T-cell (primary cell): Measurements from ENCODE around the gene RPL41. TPM values are rescaled to one million over a fixed set of nuclear protein-coding genes. Genes with fewer than 3 reads are reported as not detected.

Experiments
- ATAC-seq, 4 experiments: fragments of 200-7000 bp in 3 of 4; fragments of 150-1000 bp in 1 of 4; cut with Tn5 transposase; replicated peaks in 1 of 4; 1 replicate in 3 of 4; 2 replicates in 1 of 4; pipeline ENCODE4 v1.10.0; 2021; ENCODE audit warnings: moderate library complexity in 3 of 4, mild to moderate bottlenecking in 2 of 4, moderate number of reproducible peaks in 1 of 4
- CTCF ChIA-PET, 2 donors: fragments of 300-600 bp; sonication (Branson Sonifier 250); formaldehyde crosslinking; loops; one replicate each; lab custom pipeline; 2022; ENCODE audit warnings: antibody characterized with exemption in 2 of 2; lab: Charles Lee
- POLR2A ChIA-PET, 2 donors: fragments of 300-600 bp; sonication (Branson Sonifier 250); formaldehyde crosslinking; loops; one replicate each; lab custom pipeline; 2022; ENCODE audit warnings: antibody characterized with exemption in 2 of 2; lab: Charles Lee
- DNase-seq, 35 experiments: peaks; one replicate each; pipeline versions ENCODE4 v3.0.0 to v3.0.0-alpha.2; 2013 to 2023
- H3K27ac ChIP-seq: one replicate; pipeline ENCODE4 v1.5.1; 2013; ENCODE audit warnings: low read length
- H3K27me3 ChIP-seq, 2 experiments: replicated peaks in 1 of 2; 1 replicate in 1 of 2; 2 replicates in 1 of 2; pipeline versions ENCODE4 v1.6.1 to v1.7.0; 2013; ENCODE audit warnings: low read length in 1 of 2, mixed read lengths in 1 of 2; ENCODE audit not compliant: control insufficient read depth in 2 of 2, insufficient read depth in 2 of 2; ENCODE audit errors: extremely low read depth in 1 of 2
- H3K36me3 ChIP-seq, 2 donors: 1 replicate in 1 of 2; 2 replicates in 1 of 2; pipeline versions ENCODE4 v1.6.1 to v1.7.0; 2013; ENCODE audit warnings: low read length in 1 of 2; ENCODE audit not compliant: control insufficient read depth in 2 of 2, insufficient read depth in 1 of 2; ENCODE audit errors: extremely low read depth in 1 of 2
- H3K4me1 ChIP-seq, 2 experiments: 1 replicate in 1 of 2; 2 replicates in 1 of 2; pipeline versions ENCODE4 v1.6.1 to v1.7.0; 2013; ENCODE audit warnings: low read length in 2 of 2, mixed read lengths in 1 of 2; ENCODE audit not compliant: insufficient read depth in 2 of 2, control insufficient read depth in 1 of 2; ENCODE audit errors: extremely low read depth in 1 of 2
- H3K4me3 ChIP-seq, 2 donors: 1 replicate in 1 of 2; 2 replicates in 1 of 2; pipeline versions ENCODE4 v1.5.1 to v1.7.0; 2013; ENCODE audit warnings: mild to moderate bottlenecking in 2 of 2, low read length in 1 of 2, moderate library complexity in 1 of 2; ENCODE audit not compliant: control insufficient read depth in 1 of 2; ENCODE audit errors: extremely low read depth in 1 of 2
- H3K9me3 ChIP-seq: 2 replicates; pipeline ENCODE4 v1.7.0; 2013
- H3K27ac Mint-ChIP-seq, 2 donors: one replicate each; pipeline ENCODE4 v1.8.0; 2020 to 2021; ENCODE audit warnings: mild to moderate bottlenecking in 2 of 2, mixed read lengths in 2 of 2
- H3K27me3 Mint-ChIP-seq, 2 donors: one replicate each; pipeline ENCODE4 v1.8.0; 2021 to 2022; ENCODE audit warnings: mixed read lengths in 2 of 2
- H3K36me3 Mint-ChIP-seq: one replicate; pipeline ENCODE4 v1.8.0; 2021; ENCODE audit warnings: mixed read lengths
- H3K4me1 Mint-ChIP-seq, 3 donors: one replicate each; pipeline ENCODE4 v1.8.0; 2020 to 2022; ENCODE audit warnings: mixed read lengths in 3 of 3, mild to moderate bottlenecking in 1 of 3
- H3K4me3 Mint-ChIP-seq, 3 donors: one replicate each; pipeline ENCODE4 v1.8.0; 2020 to 2022; ENCODE audit warnings: mild to moderate bottlenecking in 3 of 3, mixed read lengths in 3 of 3, moderate library complexity in 3 of 3
- H3K9me3 Mint-ChIP-seq, 3 donors: one replicate each; pipeline ENCODE4 v1.8.0; 2020 to 2022; ENCODE audit warnings: mixed read lengths in 3 of 3
- WGBS: methylation state at CpG from one replicate; pipeline ENCODE4 v1.1.5; 2013; ENCODE audit warnings: missing lambda C conversion rate; ENCODE audit not compliant: insufficient coverage; 5-methylcytosine and 5-hydroxymethylcytosine counted together
- total RNA-seq, 35 experiments: library from RNA in 6 of 35; stranded (reverse) in 6 of 35; fragments of 120-200 nt in 1 of 35; gene quantifications; one replicate each; pipeline versions ENCODE4 v1.2.1 to v1.2.4 and lab custom pipeline; 2013 to 2026

RPL41 gene
- total RNA-seq, 5 donors from 2014 or later (not counting 1 experiment from before 2014, with no cell fraction given): 4,612 to 5,648 (median 5,133) TPM

GRCh38 chr12:56098592-56098991 is 17.8 kb upstream of the RPL41 start:
- ATAC-seq (no peak), DNase-seq (no peak)
- Histone ChIP-seq H3K36me3 (no peaks in the 10 kb centered on the region), H3K27ac (no peak overlapping the region), H3K27me3 (peaks cover 0 to 4% of the 10 kb centered on the region in 2 experiments), H3K4me3 (no peak overlapping the region), H3K4me1 (peaks cover 25 to 26% of the 10 kb centered on the region in 2 experiments), H3K9me3 (no peaks in the 10 kb centered on the region)
- CTCF ChIA-PET: interaction anchor here in 1 of 2 donors (0.5 kb wide), 1 partner anchor 11 kb away, joined by 5 read pairs; no protein-coding TSS in a partner anchor
- no CpG with 5 or more reads among the region's 3 CpGs for WGBS
- peak overlapping the region in 1 of 2 donors; percentile 64 for H3K27ac Mint-ChIP-seq
- H3K36me3 Mint-ChIP-seq: no peaks in the 10 kb centered on the region
- no peak overlapping the region for H3K4me3 Mint-ChIP-seq
- H3K27me3 Mint-ChIP-seq: peaks cover 0 to 4% of the 10 kb centered on the region in 2 donors
- POLR2A ChIA-PET: interaction anchor here in 1 of 2 donors (0.7 kb wide), 1 partner anchor 12 kb away, joined by 3 read pairs; no protein-coding TSS in a partner anchor
- no peaks in the 10 kb centered on the region for H3K9me3 Mint-ChIP-seq
- peaks cover 29 to 35% (median 32%) of the 10 kb centered on the region in 3 donors for H3K4me1 Mint-ChIP-seq

- ATAC-seq (no peak), DNase-seq (no peak)
- H3K9me3 ChIP-seq: no peaks in the 10 kb centered on the region
- no peak overlapping the region for H3K4me3 ChIP-seq
- Mint-ChIP-seq H3K9me3 (no peaks in the 10 kb centered on the region), H3K27me3 (no peaks in the 10 kb centered on the region), H3K27ac (peak overlapping the region; percentile 49 to 79), H3K4me1 (peaks cover 35 to 45% (median 40%) of the 10 kb centered on the region in 3 donors), H3K4me3 (no peak overlapping the region), H3K36me3 (no peaks in the 10 kb centered on the region)
- ChIA-PET POLR2A (no interaction called here), CTCF (no interaction called here)
- H3K27ac ChIP-seq: no peak overlapping the region
- peaks cover 25 to 32% of the 10 kb centered on the region in 2 experiments for H3K4me1 ChIP-seq
- 90% methylated on average over 3 of the region's 4 CpGs for WGBS
- H3K27me3 ChIP-seq: no peaks in the 10 kb centered on the region
- H3K36me3 ChIP-seq: no peaks in the 10 kb centered on the region
These were observed 16.6 kb upstream of the RPL41 start for GRCh38 chr12:56099787-56100186.

- peak overlapping the region; percentile 72 for H3K27ac ChIP-seq
- CTCF ChIA-PET: interaction anchor here in 1 of 2 donors (0.7 kb wide), 1 partner anchor 1708 kb away, joined by 3 read pairs; no protein-coding TSS in a partner anchor
These were observed 15.4 kb upstream of the RPL41 start for GRCh38 chr12:56101045-56101444.

GRCh38 chr12:56102683-56103065 is 13.8 kb upstream of the RPL41 start:
- peaks cover 7 to 11% of the 10 kb centered on the region in 2 donors for H3K36me3 ChIP-seq
- peak overlapping the region; percentile 17 to 92 for H3K4me3 ChIP-seq
- Mint-ChIP-seq H3K4me3 (peak overlapping the region; percentile 94 to 98 (median 96)), H3K36me3 (peaks cover 13% of the 10 kb centered on the region), H3K27me3 (no peaks in the 10 kb centered on the region), H3K9me3 (no peaks in the 10 kb centered on the region), H3K4me1 (peaks cover 55 to 66% (median 63%) of the 10 kb centered on the region in 3 donors), H3K27ac (peak overlapping the region; percentile 99 to 100)
- WGBS: no CpG with 5 or more reads among the region's 1 CpG
- ATAC-seq (no peak), DNase-seq (no peak)
- no peaks in the 10 kb centered on the region for H3K9me3 ChIP-seq
- H3K27me3 ChIP-seq: no peaks in the 10 kb centered on the region
- peaks cover 35 to 49% of the 10 kb centered on the region in 2 experiments for H3K4me1 ChIP-seq
- peak overlapping the region; percentile 72 for H3K27ac ChIP-seq
- POLR2A ChIA-PET: interaction anchor here (0.5 to 1.1 kb wide), 6 partner anchors 14 to 148 kb away, joined by 3 to 5 read pairs (median 4); partner anchors contain the start of gene ZC3H10 (in 1 of the 2)
- CTCF ChIA-PET: interaction anchor here (0.6 to 2.0 kb wide), 9 partner anchors 15 to 357 kb away, joined by 3 to 11 read pairs (median 5); partner anchors contain the start of genes ZC3H10 (in 2 of the 2), ESYT1 (in 1 of the 2) and RNF41 (in 1 of the 2)

More at GRCh38 chr12:56101045-56101444, 15.4 kb upstream of the RPL41 start:
- Mint-ChIP-seq H3K27ac (peak overlapping the region; percentile 99 to 100), H3K27me3 (no peaks in the 10 kb centered on the region), H3K4me3 (no peak overlapping the region), H3K36me3 (no peaks in the 10 kb centered on the region), H3K4me1 (peaks cover 45 to 57% (median 51%) of the 10 kb centered on the region in 3 donors), H3K9me3 (no peaks in the 10 kb centered on the region)
- WGBS: 74% methylated on average over 3 of the region's 14 CpGs
- H3K27me3 ChIP-seq: no peaks in the 10 kb centered on the region
- peaks cover 32 to 43% of the 10 kb centered on the region in 2 experiments for H3K4me1 ChIP-seq
- H3K9me3 ChIP-seq: no peaks in the 10 kb centered on the region
- POLR2A ChIA-PET: no interaction called here
- DNase-seq (no peak), ATAC-seq (no peak)
- no peaks in the 10 kb centered on the region for H3K36me3 ChIP-seq
- H3K4me3 ChIP-seq: no peak overlapping the region

- Histone ChIP-seq H3K4me3 (peak overlapping the region; percentile 73 to 92), H3K27ac (peak overlapping the region; percentile 72), H3K9me3 (no peaks in the 10 kb centered on the region), H3K4me1 (peaks cover 35 to 49% of the 10 kb centered on the region in 2 experiments), H3K36me3 (peaks cover 7 to 16% of the 10 kb centered on the region in 2 donors), H3K27me3 (no peaks in the 10 kb centered on the region)
- H3K27me3 Mint-ChIP-seq: no peaks in the 10 kb centered on the region
- no peaks in the 10 kb centered on the region for H3K9me3 Mint-ChIP-seq
- ATAC-seq (peak in 3 of 4 experiments; percentile 17 to 29 (median 19)), DNase-seq (peak in 6 of 35 experiments; percentile 5 to 63 (median 30))
- H3K36me3 Mint-ChIP-seq: peaks cover 17% of the 10 kb centered on the region
- POLR2A ChIA-PET: interaction anchor here in 1 of 2 donors (0.7 to 1.1 kb wide), 3 partner anchors 14 to 129 kb away, joined by 4 to 5 read pairs (median 4); partner anchors contain the start of genes RAB5B and ZC3H10
- H3K4me3 Mint-ChIP-seq: peak overlapping the region; percentile 94 to 98 (median 96)
- H3K27ac Mint-ChIP-seq: peak overlapping the region; percentile 99 to 100
- WGBS: no CpG with 5 or more reads among the region's 6 CpGs
- peaks cover 55 to 66% (median 63%) of the 10 kb centered on the region in 3 donors for H3K4me1 Mint-ChIP-seq
- CTCF ChIA-PET: interaction anchor here (0.5 to 2.0 kb wide), 9 partner anchors 15 to 172 kb away, joined by 3 to 11 read pairs (median 4); partner anchors contain the start of genes ZC3H10 (in 2 of the 2), ESYT1 (in 1 of the 2) and RNF41 (in 1 of the 2)
These were observed 13.2 kb upstream of the RPL41 start for GRCh38 chr12:56103066-56103711.

GRCh38 chr12:56103823-56104108 is 12.7 kb upstream of the RPL41 start:
- Mint-ChIP-seq H3K27ac (peak overlapping the region; percentile 99 to 100), H3K4me1 (peaks cover 55 to 66% (median 63%) of the 10 kb centered on the region in 3 donors), H3K4me3 (peak overlapping the region; percentile 94 to 98 (median 96)), H3K27me3 (no peaks in the 10 kb centered on the region), H3K36me3 (peaks cover 22% of the 10 kb centered on the region), H3K9me3 (no peaks in the 10 kb centered on the region)
- WGBS: 0% methylated on average over 7 of the region's 8 CpGs
- ChIA-PET POLR2A (interaction anchor here in 1 of 2 donors (1.0 to 2.1 kb wide), 6 partner anchors 13 to 130 kb away, joined by 3 to 7 read pairs (median 5); partner anchors contain the start of genes RAB5B, RNF41 and RPL41), CTCF (interaction anchor here in 1 of 2 donors (0.5 to 2.0 kb wide), 15 partner anchors 13 to 286 kb away, joined by 3 to 11 read pairs (median 5); partner anchors contain the start of genes CNPY2, COQ10A, ESYT1 and ORMDL2)
- ATAC-seq (no peak), DNase-seq (no peak)
- peak overlapping the region; percentile 72 for H3K27ac ChIP-seq
- H3K36me3 ChIP-seq: peaks cover 7 to 22% of the 10 kb centered on the region in 2 donors
- peaks cover 35 to 49% of the 10 kb centered on the region in 2 experiments for H3K4me1 ChIP-seq
- peak overlapping the region; percentile 73 to 92 for H3K4me3 ChIP-seq
- no peaks in the 10 kb centered on the region for H3K9me3 ChIP-seq
- H3K27me3 ChIP-seq: no peaks in the 10 kb centered on the region
